Measurements from ENCODE around the gene TTLL4. TPM values are rescaled to one million over a fixed set of nuclear protein-coding genes. Genes with fewer than 3 reads are reported as not detected.

Gene TTLL4
- total and polyA plus RNA-seq, 2 of the 8 experiments (the other 6 are each of a cell fraction or from before 2014, with no cell fraction given) = 71.1 to 105 TPM

DNA sequence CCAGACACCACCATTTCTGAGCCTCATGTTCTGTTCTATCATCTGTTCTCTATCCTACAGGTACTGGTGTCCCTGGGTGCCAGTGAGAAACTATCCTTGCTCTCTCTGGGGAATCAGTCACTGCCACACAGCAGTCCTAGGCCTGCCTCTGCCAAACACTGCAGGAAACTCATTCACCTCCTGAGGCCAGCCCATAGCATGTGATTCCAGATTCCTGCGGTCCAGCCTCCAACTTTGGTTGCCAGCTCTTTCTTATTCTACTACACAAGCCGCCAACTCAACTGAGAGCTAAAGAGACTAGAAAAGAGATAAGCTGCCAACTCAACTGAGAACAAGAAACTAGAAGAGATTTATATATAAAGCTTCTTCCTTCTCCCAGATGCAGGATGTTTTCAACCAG, 8.8 kb upstream of the TTLL4 start:
- Histone ChIP-seq H4K91ac (replicated peaks; ENCODE audit: insufficient read length, low read length) (no peak overlapping the region), H3K9me3 (ENCODE audit: insufficient read depth in 2 of 2, low read depth in 1 of 2, low read length in 1 of 2) (no peaks in the 10 kb centered on the region), H3K4me3 (ENCODE audit: extremely low read depth in 1 of 4, insufficient read depth in 2 of 4, low read depth in 3 of 4, low read length in 4 of 4) (no peak overlapping the region), H2BK20ac (ENCODE audit: low read length) (no peak overlapping the region), H3K4me2 (ENCODE audit: insufficient read depth in 1 of 2, low read depth in 2 of 2, low read length in 2 of 2) (no peak overlapping the region), H2AFZ (ENCODE audit: low read length) (no peak overlapping the region), H3K4ac (replicated peaks; ENCODE audit: insufficient read length, low read depth, low read length) (no peak overlapping the region), H3K4me1 (replicated peaks in 1 of 4; ENCODE audit: control insufficient read depth in 3 of 4, insufficient read depth in 4 of 4, low read length in 3 of 4) (no peaks in the 10 kb centered on the region), H3K27ac (ENCODE audit: low read depth, low read length) (no peak overlapping the region), H2BK5ac (ENCODE audit: low read depth, low read length) (no peak overlapping the region), H2AK5ac (ENCODE audit: low read depth, low read length) (no peak overlapping the region), H2BK15ac (ENCODE audit: low read length) (no peak overlapping the region), H3K79me1 (ENCODE audit: low read depth, low read length) (no peaks in the 10 kb centered on the region), H3K36me3 (ENCODE audit: control insufficient read depth in 2 of 4, insufficient read depth in 4 of 4, low read length in 3 of 4) (peaks cover 0 to 11% (median under 1%) of the 10 kb centered on the region in 4 experiments; a peak in 5 of 8 replicates), H3K9ac (replicated peaks in 1 of 4; ENCODE audit: extremely low read depth in 1 of 4, low read depth in 3 of 4, low read length in 3 of 4) (no peak overlapping the region), H4K5ac (ENCODE audit: insufficient read length, low read depth, low read length) (no peak overlapping the region), H3K79me2 (ENCODE audit: control insufficient read depth in 1 of 2, insufficient read depth in 2 of 2, low read length in 2 of 2) (no peaks in the 10 kb centered on the region), H3K23me2 (ENCODE audit: low read depth, low read length) (no peaks in the 10 kb centered on the region), H4K8ac (ENCODE audit: extremely low read depth, insufficient read depth, low read length) (no peak overlapping the region), H2BK120ac (replicated peaks; ENCODE audit: low read depth, low read length) (no peak overlapping the region), H3K18ac (ENCODE audit: extremely low read depth, low read length) (no peak overlapping the region), H3K23ac (ENCODE audit: insufficient read length) (no peak overlapping the region), H4K20me1 (replicated peaks in 1 of 2; ENCODE audit: control insufficient read depth in 1 of 2, insufficient read depth in 2 of 2, low read length in 2 of 2) (peaks cover 0 to 2% of the 10 kb centered on the region in 2 experiments), H3K27me3 (replicated peaks in 1 of 4; ENCODE audit: control insufficient read depth in 3 of 4, extremely low read depth in 1 of 4, insufficient read depth in 3 of 4, low read length in 3 of 4) (no peaks in the 10 kb centered on the region), H3K14ac (ENCODE audit: insufficient read length) (no peak overlapping the region), H3K56ac (replicated peaks; ENCODE audit: insufficient read length, low read depth, low read length) (no peak overlapping the region), H2BK12ac (ENCODE audit: low read depth, low read length) (no peak overlapping the region)
- FAIRE-seq (no peak), DNase-seq (ENCODE audit: low read depth in 1 of 2, low spot score in 2 of 2) (no peak)
- CTCF ChIA-PET (ENCODE audit: partially characterized antibody) = interaction anchor here (0.8 to 2.6 kb wide), 5 partner anchors 9 to 357 kb away, joined by 3 to 12 read pairs (median 6); partner anchors contain the start of gene TTLL4
- TF ChIP-seq TBP (IDR thresholded peaks at IDR 0.05; ENCODE audit: low read depth, low read length) (no peak), CBX8 (IDR thresholded peaks at IDR 0.05; ENCODE audit: borderline replicate concordance, low read depth, low read length) (no peak)
- POLR2A ChIA-PET (ENCODE audit: partially characterized antibody) = interaction anchor here (1.0 kb wide), 1 partner anchor 9 kb away, joined by 3 read pairs; the partner anchor contains the start of gene TTLL4
- 94% methylated on average over 2 of the region's 2 CpGs; no CpG with 5 or more reads in 1 of the 2 experiments for WGBS, 2 experiments (ENCODE audit: extremely low coverage in 1 of 2, insufficient coverage in 1 of 2, insufficient read length in 1 of 2, insufficient replicate concordance in 2 of 2, low coverage in 1 of 2, low lambda C conversion rate in 2 of 2, missing lambda C conversion rate in 1 of 2)

All from H1 (cell line).